GM13977 (cell line): ENCODE results near the gene GSK3B.
"Not testable (repeated sequence)": the region's sequence is repeated elsewhere in the genome, so short reads cannot be mapped to it uniquely, and the experiment has no call there.

Experiments used
- DNase-seq: peaks from one replicate; pipeline ENCODE4 v3.0.0; 2012; ENCODE audit warnings: low spot score
- in situ Hi-C: fragments of 300-500 bp; cut with MboI; formaldehyde crosslinking; loops from one replicate; pipeline ENCODE4 v1.12.0; 2022; ENCODE audit warnings: low sequenced_read_pairs, low pct_unique_long_range_greater_than_20kb, mixed read lengths, inconsistent platforms; ENCODE audit not compliant: unreplicated experiment
- TF ChIP-seq, protein P1 (sequence below): IDR thresholded peaks from 2 replicates; pipeline ENCODE4 v1.5.1; 2012; ENCODE audit warnings: mild to moderate bottlenecking, control low read depth; ENCODE audit not compliant: insufficient read depth; ENCODE audit errors: extremely low read depth, missing control alignments

Gene GSK3B

DNA sequence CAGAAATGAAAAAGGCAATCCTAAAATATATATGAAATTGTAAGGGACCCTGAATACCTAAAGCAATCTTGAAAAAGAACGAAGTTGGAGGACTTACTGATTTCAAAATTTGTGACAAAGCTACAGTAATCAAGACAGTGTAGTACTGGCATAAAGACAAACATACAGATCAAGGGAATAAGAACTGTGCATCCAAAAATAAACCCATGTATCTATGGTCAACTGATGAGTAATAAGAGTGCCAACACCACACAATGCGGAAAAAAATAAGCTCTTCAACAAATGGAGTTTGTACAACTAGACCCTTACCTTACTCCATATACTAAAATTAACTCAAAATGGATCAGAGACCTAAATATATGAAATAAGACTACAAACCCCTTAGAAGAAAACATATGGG, 29.6 kb downstream of the GSK3B start:
- TF ChIP-seq, protein P1, sequence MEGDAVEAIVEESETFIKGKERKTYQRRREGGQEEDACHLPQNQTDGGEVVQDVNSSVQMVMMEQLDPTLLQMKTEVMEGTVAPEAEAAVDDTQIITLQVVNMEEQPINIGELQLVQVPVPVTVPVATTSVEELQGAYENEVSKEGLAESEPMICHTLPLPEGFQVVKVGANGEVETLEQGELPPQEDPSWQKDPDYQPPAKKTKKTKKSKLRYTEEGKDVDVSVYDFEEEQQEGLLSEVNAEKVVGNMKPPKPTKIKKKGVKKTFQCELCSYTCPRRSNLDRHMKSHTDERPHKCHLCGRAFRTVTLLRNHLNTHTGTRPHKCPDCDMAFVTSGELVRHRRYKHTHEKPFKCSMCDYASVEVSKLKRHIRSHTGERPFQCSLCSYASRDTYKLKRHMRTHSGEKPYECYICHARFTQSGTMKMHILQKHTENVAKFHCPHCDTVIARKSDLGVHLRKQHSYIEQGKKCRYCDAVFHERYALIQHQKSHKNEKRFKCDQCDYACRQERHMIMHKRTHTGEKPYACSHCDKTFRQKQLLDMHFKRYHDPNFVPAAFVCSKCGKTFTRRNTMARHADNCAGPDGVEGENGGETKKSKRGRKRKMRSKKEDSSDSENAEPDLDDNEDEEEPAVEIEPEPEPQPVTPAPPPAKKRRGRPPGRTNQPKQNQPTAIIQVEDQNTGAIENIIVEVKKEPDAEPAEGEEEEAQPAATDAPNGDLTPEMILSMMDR, result no peak
- DNase-seq, result no peak
- in situ Hi-C loops, result no loop called here

DNA sequence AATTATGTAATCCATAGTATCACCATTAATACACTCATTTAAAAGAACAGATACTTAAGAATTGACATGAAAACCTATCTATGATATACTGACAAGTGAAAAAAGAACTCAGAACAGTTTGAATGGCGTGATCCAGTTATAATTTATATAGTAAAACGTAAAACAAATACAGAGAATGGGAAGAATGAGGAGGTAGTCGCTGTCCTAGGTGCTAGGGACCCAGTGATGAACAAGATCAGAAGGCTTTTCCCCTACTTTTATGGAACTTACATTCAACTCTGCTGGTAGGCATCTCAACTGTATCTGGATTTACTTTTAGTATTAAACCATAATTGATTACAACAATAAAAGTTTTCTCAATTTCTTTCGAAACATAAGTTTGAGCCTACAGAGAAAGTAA, 31.8 kb downstream of the GSK3B start:
- TF ChIP-seq, protein P1, result no peak
- in situ Hi-C loops, result no loop called here
- no peak for DNase-seq

DNA sequence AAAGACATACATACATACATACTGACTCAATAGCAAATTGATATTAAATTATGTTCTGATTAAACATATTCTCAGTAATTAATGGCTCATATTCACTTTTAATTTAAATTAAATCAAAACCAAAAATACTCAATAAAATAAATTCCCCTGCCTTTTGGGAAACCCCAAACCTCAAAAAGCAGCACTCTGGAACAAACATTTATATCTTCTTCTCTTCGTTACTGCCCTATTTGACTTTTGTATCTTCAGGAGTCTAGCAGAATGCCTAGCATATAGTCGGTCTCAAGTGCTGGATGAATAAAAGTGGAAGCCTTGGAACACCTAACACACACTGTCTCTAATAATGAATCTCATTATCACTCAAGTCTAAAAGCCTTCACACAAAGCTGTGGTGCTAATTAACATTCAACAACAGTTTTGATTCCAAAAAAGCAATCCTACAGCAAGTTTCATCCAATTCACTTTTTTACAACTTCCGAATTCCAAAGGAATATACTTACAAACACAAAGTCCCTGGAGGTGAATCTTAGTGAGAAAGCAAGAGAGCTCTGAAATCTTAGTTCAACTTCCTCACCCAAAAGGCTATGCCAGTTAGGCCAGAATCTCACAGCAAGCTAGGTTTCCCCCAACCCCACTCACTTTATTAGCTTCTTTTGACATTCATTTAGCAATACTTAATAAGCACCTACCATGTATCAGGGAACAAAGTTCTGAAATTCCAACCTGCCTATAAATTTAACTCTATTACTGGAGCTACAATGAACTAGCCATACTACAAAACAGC, 35.0 kb downstream of the GSK3B start:
- TF ChIP-seq, protein P1, result no peak
- in situ Hi-C loops, result no loop called here
- no peak for DNase-seq

DNA sequence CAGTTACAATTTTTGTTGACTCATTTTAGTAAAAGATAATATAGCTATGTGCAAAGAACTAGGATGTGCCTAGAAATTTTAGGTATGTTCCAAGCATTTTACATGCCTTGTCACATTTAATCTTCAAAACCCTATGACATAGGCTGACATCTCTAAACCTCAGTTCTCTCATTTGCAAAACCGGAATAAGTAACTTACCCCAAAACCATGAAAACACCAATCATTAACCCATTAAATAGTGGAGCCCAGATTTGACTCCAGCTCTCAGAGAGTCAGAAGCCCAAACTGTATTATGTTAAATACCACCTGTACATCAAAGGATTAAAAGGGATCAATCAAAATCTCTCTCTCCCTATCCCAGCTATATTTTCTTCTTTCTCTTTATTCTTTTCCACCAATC, 36.6 kb downstream of the GSK3B start:
- in situ Hi-C loops, result no loop called here

DNA sequence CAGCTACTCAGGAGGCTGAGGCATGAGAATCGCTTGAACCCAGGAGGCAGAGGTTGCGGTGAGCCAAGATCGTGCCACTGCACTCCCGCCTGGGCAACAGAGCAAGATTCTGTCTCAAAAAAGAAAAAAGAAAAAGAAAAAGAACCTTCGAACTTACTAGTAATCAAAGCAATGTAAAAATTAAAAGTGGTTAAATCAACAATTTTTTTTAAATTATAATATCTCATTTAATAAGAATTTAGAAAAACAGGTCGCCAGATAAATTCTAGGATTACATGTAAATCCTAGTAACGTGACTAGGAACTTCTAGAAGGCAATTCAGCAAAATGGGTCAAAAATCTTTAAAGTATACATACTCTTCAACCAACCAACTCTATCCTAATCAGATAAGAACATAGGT, 37.2 kb downstream of the GSK3B start:
- DNase-seq, result no peak
- in situ Hi-C loops, result no loop called here
- TF ChIP-seq, protein P1, result no peak

More for the DNA sequence above, 36.6 kb downstream of the GSK3B start:
- TF ChIP-seq, protein P1, result no peak
- DNase-seq, result no peak

DNA sequence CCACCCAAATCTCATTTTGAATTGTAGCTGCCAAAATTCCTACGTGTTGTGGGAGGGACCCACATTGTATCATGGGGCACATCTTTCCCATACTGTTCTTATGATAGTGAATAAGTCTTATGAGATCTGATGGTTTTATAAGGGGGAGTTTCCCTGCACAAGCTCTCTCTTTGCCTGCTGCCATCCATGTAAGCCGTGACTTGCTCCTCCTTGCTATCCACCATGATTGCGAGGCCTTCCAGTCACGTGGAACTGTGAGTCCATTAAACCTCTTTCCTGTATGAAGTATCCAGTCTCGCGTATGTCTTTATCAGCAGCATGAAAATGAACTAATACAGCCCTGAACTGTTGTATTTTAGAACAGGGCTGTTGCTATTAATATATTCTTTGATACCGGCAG, 40.6 kb downstream of the GSK3B start:
- in situ Hi-C loops, DNase-seq: not testable (repeated sequence)

DNA sequence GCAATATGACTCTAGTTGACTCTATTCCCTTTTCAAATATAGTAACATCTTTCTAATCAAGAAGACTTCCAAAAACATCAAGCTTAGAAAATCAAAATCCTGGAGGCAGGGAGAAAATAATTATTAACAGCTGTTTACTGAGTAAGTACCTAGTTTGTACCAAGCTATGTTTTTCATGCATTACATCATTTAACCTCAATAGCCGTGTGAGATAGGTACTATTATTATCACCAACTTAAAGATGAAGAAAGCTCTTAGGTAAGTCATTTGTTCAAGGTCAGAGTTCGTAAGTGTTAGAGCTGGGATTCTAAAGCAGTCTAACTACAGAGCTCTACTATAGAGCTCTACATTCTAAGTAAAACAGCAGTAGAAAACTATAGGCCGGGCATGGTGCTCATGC, 41.6 kb downstream of the GSK3B start:
- DNase-seq, result no peak
- TF ChIP-seq, protein P1, result no peak
- in situ Hi-C loops, result no loop called here
